Measurements from ENCODE around the gene CREB5.

Gene CREB5

DNA sequence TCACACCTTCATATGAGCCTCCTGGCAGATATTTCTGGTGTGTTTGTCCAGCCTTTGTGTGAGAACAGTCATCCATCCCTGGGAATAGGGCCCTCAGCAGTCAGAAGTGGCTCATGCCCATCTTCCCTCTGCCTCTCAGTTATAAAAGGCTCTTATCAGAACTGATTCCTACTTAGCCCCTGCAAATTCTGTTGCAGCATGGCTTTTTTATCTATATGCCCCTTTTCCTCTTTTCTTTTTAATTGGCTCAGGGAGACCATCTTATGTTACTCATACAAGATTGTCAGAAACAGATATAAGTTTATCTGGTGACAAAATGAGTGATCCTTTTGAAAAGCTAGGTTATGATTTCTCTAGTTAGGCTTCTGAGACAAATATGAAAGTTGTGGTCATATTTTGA lies 194.1 kb downstream of the CREB5 start:
- TF ChIP-seq RAD21 (IDR thresholded peaks at IDR 0.05; ENCODE audit: low read depth) (no peak), FOXM1 (IDR thresholded peaks at IDR 0.05; ENCODE audit: borderline replicate concordance, low read depth) (no peak), YY1 (IDR thresholded peaks at IDR 0.05; ENCODE audit: low read depth) (no peak), TCF12 (IDR thresholded peaks at IDR 0.05; ENCODE audit: low read depth) (no peak), TAF1 (IDR thresholded peaks at IDR 0.05; ENCODE audit: low read depth) (no peak), CREB1 (IDR thresholded peaks at IDR 0.05; ENCODE audit: low read depth) (no peak), EGR1 (IDR thresholded peaks at IDR 0.05) (no peak), EP300 (IDR thresholded peaks at IDR 0.05; ENCODE audit: borderline replicate concordance) (no peak)
- TF ChIP-seq, protein P1, sequence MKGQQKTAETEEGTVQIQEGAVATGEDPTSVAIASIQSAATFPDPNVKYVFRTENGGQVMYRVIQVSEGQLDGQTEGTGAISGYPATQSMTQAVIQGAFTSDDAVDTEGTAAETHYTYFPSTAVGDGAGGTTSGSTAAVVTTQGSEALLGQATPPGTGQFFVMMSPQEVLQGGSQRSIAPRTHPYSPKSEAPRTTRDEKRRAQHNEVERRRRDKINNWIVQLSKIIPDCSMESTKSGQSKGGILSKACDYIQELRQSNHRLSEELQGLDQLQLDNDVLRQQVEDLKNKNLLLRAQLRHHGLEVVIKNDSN (IDR thresholded peaks at IDR 0.05) = no peak
- TF ChIP-seq, protein P2, sequence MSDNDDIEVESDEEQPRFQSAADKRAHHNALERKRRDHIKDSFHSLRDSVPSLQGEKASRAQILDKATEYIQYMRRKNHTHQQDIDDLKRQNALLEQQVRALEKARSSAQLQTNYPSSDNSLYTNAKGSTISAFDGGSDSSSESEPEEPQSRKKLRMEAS (IDR thresholded peaks at IDR 0.05) = no peak

DNA sequence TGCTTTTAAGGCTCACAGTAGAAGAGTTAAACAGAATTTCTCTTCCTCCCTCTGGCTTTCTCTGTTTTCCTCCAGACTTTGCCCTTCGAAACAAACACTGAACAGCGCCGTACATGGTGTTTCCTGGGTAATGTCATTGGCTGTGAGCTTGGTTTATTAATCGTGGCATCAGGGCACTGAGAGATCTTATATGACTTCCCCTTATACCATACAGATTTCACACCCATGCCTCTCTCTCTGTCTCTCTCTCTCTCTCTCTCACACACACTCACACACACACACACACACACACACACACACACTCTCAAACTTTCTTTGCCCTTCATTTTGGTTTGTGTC lies 195.5 kb downstream of the CREB5 start:
- TF ChIP-seq, protein P2 (IDR thresholded peaks at IDR 0.05) = no peak
- TF ChIP-seq, protein P3, sequence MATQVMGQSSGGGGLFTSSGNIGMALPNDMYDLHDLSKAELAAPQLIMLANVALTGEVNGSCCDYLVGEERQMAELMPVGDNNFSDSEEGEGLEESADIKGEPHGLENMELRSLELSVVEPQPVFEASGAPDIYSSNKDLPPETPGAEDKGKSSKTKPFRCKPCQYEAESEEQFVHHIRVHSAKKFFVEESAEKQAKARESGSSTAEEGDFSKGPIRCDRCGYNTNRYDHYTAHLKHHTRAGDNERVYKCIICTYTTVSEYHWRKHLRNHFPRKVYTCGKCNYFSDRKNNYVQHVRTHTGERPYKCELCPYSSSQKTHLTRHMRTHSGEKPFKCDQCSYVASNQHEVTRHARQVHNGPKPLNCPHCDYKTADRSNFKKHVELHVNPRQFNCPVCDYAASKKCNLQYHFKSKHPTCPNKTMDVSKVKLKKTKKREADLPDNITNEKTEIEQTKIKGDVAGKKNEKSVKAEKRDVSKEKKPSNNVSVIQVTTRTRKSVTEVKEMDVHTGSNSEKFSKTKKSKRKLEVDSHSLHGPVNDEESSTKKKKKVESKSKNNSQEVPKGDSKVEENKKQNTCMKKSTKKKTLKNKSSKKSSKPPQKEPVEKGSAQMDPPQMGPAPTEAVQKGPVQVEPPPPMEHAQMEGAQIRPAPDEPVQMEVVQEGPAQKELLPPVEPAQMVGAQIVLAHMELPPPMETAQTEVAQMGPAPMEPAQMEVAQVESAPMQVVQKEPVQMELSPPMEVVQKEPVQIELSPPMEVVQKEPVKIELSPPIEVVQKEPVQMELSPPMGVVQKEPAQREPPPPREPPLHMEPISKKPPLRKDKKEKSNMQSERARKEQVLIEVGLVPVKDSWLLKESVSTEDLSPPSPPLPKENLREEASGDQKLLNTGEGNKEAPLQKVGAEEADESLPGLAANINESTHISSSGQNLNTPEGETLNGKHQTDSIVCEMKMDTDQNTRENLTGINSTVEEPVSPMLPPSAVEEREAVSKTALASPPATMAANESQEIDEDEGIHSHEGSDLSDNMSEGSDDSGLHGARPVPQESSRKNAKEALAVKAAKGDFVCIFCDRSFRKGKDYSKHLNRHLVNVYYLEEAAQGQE (IDR thresholded peaks at IDR 0.05; ENCODE audit: low read depth) = no peak
- TF ChIP-seq YY1 (IDR thresholded peaks at IDR 0.05; ENCODE audit: low read depth) (no peak), NFIC (IDR thresholded peaks at IDR 0.05) (no peak)

DNA sequence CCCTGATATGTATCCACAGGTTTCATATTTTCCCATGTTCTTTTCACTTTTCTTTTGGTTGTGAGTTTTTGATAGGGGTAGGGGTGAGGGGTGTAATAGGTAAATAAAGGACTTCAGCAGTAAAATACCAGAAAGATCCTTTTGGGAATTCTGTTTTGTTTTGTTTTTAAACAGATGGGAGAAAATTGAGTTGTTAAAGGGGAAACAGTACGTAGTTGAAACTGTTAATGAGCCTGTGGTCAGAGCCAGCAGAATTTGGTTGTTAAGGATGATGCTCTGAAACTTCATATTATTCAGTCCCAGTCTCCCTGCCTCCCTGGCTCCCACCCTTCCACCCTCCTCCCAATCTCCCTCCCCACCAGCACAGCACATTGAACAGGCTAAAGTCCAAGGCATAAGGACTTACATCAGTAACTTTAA lies 195.9 kb downstream of the CREB5 start:
- TF ChIP-seq CREB1 (IDR thresholded peaks at IDR 0.05; ENCODE audit: low read depth) (no peak), CEBPB (IDR thresholded peaks at IDR 0.05) (no peak)
- TF ChIP-seq, protein P1 (IDR thresholded peaks at IDR 0.05) = no peak

DNA sequence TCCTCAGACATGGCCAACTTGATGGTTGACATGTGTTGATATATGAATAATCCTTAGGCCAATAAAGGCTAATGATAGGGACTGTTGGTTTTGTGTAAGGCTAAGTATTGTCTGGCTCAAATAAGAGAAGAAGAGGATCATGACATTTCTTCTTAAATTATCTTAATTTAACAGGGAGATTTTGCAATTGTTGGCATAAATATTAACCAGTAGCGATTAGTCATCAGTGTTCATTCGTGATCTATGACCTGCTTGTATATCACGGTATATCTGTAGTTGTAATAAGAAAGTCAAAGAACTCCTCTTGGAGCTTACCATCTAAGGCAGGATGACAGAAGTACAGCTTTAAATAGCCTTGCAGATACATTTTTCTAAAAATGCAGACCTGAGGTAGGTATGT lies 196.4 kb downstream of the CREB5 start:
- TF ChIP-seq EGR1 (IDR thresholded peaks at IDR 0.05) (no peak), TAF1 (IDR thresholded peaks at IDR 0.05; ENCODE audit: low read depth) (no peak), CEBPB (IDR thresholded peaks at IDR 0.05) (no peak), NFIC (IDR thresholded peaks at IDR 0.05) (no peak), EP300 (IDR thresholded peaks at IDR 0.05; ENCODE audit: borderline replicate concordance) (no peak), CREB1 (IDR thresholded peaks at IDR 0.05; ENCODE audit: low read depth) (no peak), YY1 (IDR thresholded peaks at IDR 0.05; ENCODE audit: low read depth) (no peak), TEAD4 (IDR thresholded peaks at IDR 0.05) (no peak), ZBTB7A (IDR thresholded peaks at IDR 0.05; ENCODE audit: low read depth) (no peak), FOXM1 (IDR thresholded peaks at IDR 0.05; ENCODE audit: borderline replicate concordance, low read depth) (no peak), RAD21 (IDR thresholded peaks at IDR 0.05; ENCODE audit: low read depth) (no peak), TCF12 (IDR thresholded peaks at IDR 0.05; ENCODE audit: low read depth) (no peak)
- TF ChIP-seq, protein P1 (IDR thresholded peaks at IDR 0.05) = no peak
- TF ChIP-seq, protein P2 (IDR thresholded peaks at IDR 0.05) = no peak
- TF ChIP-seq, protein P3 (IDR thresholded peaks at IDR 0.05; ENCODE audit: low read depth) = no peak

DNA sequence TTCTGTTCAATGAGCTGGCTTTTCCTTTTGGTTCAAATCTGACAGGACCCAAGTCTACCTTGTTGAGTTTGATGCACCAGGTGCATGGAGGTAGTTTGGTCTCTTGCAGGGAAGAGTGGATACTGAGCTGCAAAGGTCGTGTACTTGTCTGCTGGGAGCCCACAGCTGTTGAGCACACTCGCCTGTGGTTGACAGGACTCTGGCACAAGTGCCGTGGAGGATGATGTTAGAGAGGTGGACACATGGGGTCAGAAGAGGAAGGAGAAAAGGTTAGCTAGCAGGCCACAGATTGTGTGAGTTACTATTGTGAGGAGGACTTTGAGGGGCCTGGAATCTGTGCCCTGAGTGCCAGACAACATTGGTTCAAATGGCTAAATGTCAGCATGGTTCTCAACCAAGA lies 197.3 kb downstream of the CREB5 start:
- no peak for TF ChIP-seq TEAD4 (IDR thresholded peaks at IDR 0.05)
- TF ChIP-seq CREB1 (IDR thresholded peaks at IDR 0.05; ENCODE audit: low read depth) = no peak
- no peak for TF ChIP-seq RAD21 (IDR thresholded peaks at IDR 0.05; ENCODE audit: low read depth)

DNA sequence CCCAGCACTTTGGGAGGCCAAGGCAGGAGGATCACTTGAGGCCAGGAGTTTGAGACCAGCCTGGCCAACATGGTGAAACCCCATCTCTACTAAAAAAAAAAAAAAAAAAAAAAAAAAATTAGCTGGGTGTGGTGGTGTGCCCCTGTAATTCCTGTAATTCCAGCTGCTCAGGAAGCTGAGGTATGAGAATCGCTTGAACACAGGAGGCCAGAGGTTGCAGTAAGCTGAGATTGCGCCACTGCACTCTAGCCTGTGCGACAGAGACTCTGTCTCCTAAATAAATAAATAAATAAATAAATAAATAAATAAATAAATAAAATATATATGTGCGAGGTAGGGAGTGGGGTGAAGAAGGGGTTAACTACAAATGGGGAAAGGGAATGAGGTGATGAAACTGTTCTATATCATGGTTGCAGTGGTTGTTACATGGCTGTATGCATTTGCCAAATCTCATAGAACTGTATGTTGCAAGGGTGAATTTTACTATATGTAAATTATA lies 199.1 kb downstream of the CREB5 start:
- TF ChIP-seq TEAD4 (IDR thresholded peaks at IDR 0.05) (peak; percentile 23; the same call in 1 of the 2 replicates), CEBPB (IDR thresholded peaks at IDR 0.05) (0 out of 2 replicates have a peak, but pooled peaks have one; percentile 7)
